Gastroesophageal sphincter (tissue), 4 donors: ENCODE data around the gene RALGPS2. TPM values are rescaled to one million over a fixed set of nuclear protein-coding genes. Genes with fewer than 3 reads are reported as not detected.

ENCODE experiments used
- ATAC-seq: fragments of 150-250 bp; one replicate; pipeline ENCODE4 v1.9.1; 2016; ENCODE audit warnings: mild to moderate bottlenecking, moderate library complexity
- H3K27ac ChIP-seq, 4 donors: fragments of 200-600 bp; sonication (generic) in 3 of 4; 1 replicate in 3 of 4; 2 replicates in 1 of 4; pipeline ENCODE4 v1.5.1; 2016 to 2019
- H3K27me3 ChIP-seq: fragments of 200-600 bp; sonication (generic); one replicate; pipeline ENCODE4 v1.5.1; 2019
- H3K36me3 ChIP-seq, 2 donors: fragments of 200-600 bp; sonication (generic); one replicate each; pipeline ENCODE4 v1.5.1; 2019; ENCODE audit warnings: control low read depth in 1 of 2
- H3K4me1 ChIP-seq, 3 donors: fragments of 200-600 bp; sonication (generic); 1 replicate in 2 of 3; 2 replicates in 1 of 3; pipeline ENCODE4 v1.5.1; 2016 to 2019; ENCODE audit warnings: control low read depth in 2 of 3
- H3K4me3 ChIP-seq, 2 donors: fragments of 200-600 bp; sonication (generic); one replicate each; pipeline ENCODE4 v1.5.1; 2019; ENCODE audit warnings: mild to moderate bottlenecking in 1 of 2, moderate library complexity in 1 of 2
- H3K9me3 ChIP-seq, 3 donors: fragments of 200-600 bp; sonication (generic); one replicate each; pipeline ENCODE4 v1.5.1; 2017 to 2019; ENCODE audit warnings: control low read depth in 2 of 3
- EP300 ChIP-seq: sonication (generic); formaldehyde crosslinking; IDR thresholded peaks from one replicate; pipeline ENCODE4 v1.6.1; 2017; ENCODE audit warnings: antibody characterized with exemption, mild to moderate bottlenecking
- POLR2A ChIP-seq, 2 donors: fragments of 450-650 bp; IDR thresholded peaks; one replicate each; pipeline ENCODE4 v1.6.1; 2017; ENCODE audit warnings: antibody characterized with exemption in 2 of 2, mild to moderate bottlenecking in 2 of 2, moderate library complexity in 1 of 2
- POLR2AphosphoS5 ChIP-seq: sonication (generic); formaldehyde crosslinking; IDR thresholded peaks from one replicate; pipeline ENCODE4 v1.6.1; 2017; ENCODE audit warnings: antibody characterized with exemption
- WGBS, 2 donors: methylation state at CpG; one replicate each; pipeline ENCODE4 v1.1.5; 2018; ENCODE audit warnings: low coverage in 1 of 2; 5-methylcytosine and 5-hydroxymethylcytosine counted together
- total RNA-seq, 4 donors: library from RNA; depleted of rRNA; stranded (reverse); fragments of >200 nt; gene quantifications; one replicate each; pipeline ENCODE4 v1.1.0, GENCODE V29; 2016
- TF ChIP-seq, protein P1 (sequence below), 4 experiments: fragments of 200-600 bp in 2 of 4; fragments of 450-650 bp in 2 of 4; sonication (generic) in 1 of 4; IDR thresholded peaks; one replicate each; pipeline ENCODE4 v1.5.1; 2017 to 2019; ENCODE audit warnings: antibody characterized with exemption in 4 of 4, mild to moderate bottlenecking in 2 of 4, moderate library complexity in 2 of 4

Gene RALGPS2
- total RNA-seq, 4 donors from 2014 or later, result 12.0 to 17.7 (median 15.1) TPM

- no peak for ATAC-seq
- Histone ChIP-seq H3K27ac (no peak overlapping the region), H3K9me3 (no peaks in the 10 kb centered on the region), H3K27me3 (no peaks in the 10 kb centered on the region), H3K4me1 (peaks cover 0 to 30% (median 0%) of the 10 kb centered on the region in 3 donors), H3K4me3 (no peak overlapping the region), H3K36me3 (no peaks in the 10 kb centered on the region)
- TF ChIP-seq, protein P1, sequence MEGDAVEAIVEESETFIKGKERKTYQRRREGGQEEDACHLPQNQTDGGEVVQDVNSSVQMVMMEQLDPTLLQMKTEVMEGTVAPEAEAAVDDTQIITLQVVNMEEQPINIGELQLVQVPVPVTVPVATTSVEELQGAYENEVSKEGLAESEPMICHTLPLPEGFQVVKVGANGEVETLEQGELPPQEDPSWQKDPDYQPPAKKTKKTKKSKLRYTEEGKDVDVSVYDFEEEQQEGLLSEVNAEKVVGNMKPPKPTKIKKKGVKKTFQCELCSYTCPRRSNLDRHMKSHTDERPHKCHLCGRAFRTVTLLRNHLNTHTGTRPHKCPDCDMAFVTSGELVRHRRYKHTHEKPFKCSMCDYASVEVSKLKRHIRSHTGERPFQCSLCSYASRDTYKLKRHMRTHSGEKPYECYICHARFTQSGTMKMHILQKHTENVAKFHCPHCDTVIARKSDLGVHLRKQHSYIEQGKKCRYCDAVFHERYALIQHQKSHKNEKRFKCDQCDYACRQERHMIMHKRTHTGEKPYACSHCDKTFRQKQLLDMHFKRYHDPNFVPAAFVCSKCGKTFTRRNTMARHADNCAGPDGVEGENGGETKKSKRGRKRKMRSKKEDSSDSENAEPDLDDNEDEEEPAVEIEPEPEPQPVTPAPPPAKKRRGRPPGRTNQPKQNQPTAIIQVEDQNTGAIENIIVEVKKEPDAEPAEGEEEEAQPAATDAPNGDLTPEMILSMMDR (IDR thresholded peaks at IDR 0.05), result no peak
- TF ChIP-seq POLR2A (IDR thresholded peaks at IDR 0.05) (no peak), EP300 (no peak), POLR2AphosphoS5 (no peak)
- WGBS, 2 donors, result 68 to 74% methylated on average over 3 of the region's 3 CpGs
These were observed 1.5 kb upstream of the RALGPS2 start for GRCh38 chr1:178723546-178723945.

- no peak for TF ChIP-seq POLR2AphosphoS5
- TF ChIP-seq, protein P1 (IDR thresholded peaks at IDR 0.05), result no peak
- no peak for TF ChIP-seq EP300
- TF ChIP-seq POLR2A (IDR thresholded peaks at IDR 0.05), result no peak
- WGBS, 2 donors, result 86 to 90% methylated on average over 4 to 5 of the region's 5 CpGs
- Histone ChIP-seq H3K27ac (peak overlapping the region in 3 of 4 donors; percentile 75 to 88 (median 85)), H3K4me3 (peak overlapping the region; percentile 75 to 93), H3K9me3 (no peaks in the 10 kb centered on the region), H3K4me1 (peaks cover 0 to 30% (median 0%) of the 10 kb centered on the region in 3 donors), H3K27me3 (no peaks in the 10 kb centered on the region), H3K36me3 (no peaks in the 10 kb centered on the region)
- no peak for ATAC-seq
These were observed 692 bp upstream of the RALGPS2 start for GRCh38 chr1:178724376-178724727.

DNA sequence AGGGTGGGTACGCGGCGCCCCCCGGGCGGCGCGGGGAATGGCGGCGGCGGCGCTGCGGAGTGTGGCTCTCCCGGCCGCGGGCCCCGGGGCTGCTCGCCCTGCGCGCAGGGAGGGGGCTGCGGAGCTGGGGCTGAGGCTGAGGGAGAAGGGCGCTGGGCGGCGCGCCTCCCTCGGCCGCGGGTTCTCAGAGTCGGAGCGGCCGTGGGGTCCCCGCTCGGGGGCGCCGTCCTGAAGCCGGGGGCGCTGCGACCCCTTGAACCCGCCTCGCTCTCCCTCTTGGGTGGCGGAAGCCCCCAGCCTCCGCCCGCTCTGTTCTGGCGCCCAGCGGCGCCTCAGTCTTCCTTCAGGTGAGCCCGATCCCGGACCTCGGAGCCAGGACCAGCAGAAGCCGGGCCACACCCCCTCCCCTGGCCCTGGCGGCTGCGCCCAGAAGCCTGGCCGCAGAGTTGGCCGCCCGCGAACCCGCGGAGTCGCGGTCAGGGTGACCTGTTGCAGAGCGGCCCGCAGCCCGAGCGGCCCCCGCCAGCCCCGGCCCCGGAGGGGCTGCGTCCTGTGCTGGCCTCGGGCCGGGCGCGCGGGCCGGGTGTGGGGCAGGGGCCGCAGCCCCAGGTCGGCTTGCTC is 532 bp downstream of the RALGPS2 start:
- peaks cover 0 to 30% (median 0%) of the 10 kb centered on the region in 3 donors for H3K4me1 ChIP-seq
- H3K27me3 ChIP-seq, result no peaks in the 10 kb centered on the region
- no peaks in the 10 kb centered on the region for H3K9me3 ChIP-seq
- H3K36me3 ChIP-seq, result no peaks in the 10 kb centered on the region
- H3K27ac ChIP-seq, result peak overlapping the region in 3 of 4 donors; percentile 75 to 88 (median 85)
- no peak for TF ChIP-seq POLR2A (IDR thresholded peaks at IDR 0.05)
- no peak for TF ChIP-seq EP300
- TF ChIP-seq, protein P1 (IDR thresholded peaks at IDR 0.05), result no peak
- TF ChIP-seq POLR2AphosphoS5, result no peak
- peak overlapping the region; percentile 75 to 93 for H3K4me3 ChIP-seq
- ATAC-seq, result peak; percentile 52
- WGBS, 2 donors, result no CpG with 5 or more reads among the region's 75 CpGs

DNA sequence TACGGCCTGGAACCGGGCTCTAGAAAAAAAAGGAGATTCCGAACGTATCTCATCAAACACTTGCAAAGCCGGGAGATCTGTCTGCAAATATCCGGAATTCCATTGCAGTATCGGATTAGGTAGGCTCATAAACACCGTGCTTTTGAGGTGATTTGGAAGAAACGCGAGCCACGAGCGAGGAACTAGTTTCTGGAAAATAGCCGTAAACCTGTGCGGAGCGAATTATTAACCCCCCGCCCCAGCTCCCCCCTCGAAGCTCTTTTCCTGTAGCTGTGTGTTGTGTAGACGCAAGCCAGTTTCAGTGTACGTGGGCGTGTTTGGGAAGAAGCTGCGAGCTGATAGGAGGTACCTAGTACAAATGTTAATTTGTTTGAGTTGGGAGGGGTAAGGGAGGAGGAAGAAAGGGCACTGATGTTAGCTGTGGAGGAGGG is 1.1 kb downstream of the RALGPS2 start:
- peak; percentile 16 for TF ChIP-seq POLR2AphosphoS5
- TF ChIP-seq, protein P1 (IDR thresholded peaks at IDR 0.05), result no peak
- 0% methylated on average over 14 to 16 of the region's 21 CpGs for WGBS, 2 donors
- Histone ChIP-seq H3K27ac (peak overlapping the region in 3 of 4 donors; percentile 75 to 88 (median 85)), H3K9me3 (no peaks in the 10 kb centered on the region), H3K4me1 (peaks cover 0 to 30% (median 0%) of the 10 kb centered on the region in 3 donors), H3K36me3 (no peaks in the 10 kb centered on the region), H3K4me3 (peak overlapping the region; percentile 75 to 93), H3K27me3 (no peaks in the 10 kb centered on the region)
- peak; percentile 64 for ATAC-seq

DNA sequence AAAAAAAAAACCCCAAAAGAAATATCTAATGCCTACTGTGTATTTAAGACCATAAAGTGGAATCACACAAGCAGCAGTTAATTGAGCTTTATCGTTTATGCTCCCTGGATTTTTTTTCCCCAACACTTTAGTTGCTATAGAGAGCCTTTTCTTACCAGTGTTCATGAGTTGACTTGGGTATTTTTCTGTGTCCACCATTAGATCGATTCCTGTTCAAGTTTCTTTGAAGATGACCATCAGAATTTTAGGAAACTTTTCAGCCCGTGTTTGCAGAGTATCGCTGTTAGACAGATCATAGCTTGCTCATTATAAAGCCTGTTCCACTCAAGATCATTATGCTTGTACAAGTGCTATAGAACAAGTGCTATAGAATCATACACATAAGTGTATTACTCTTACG is 1.5 kb downstream of the RALGPS2 start:
- 10 to 15% methylated on average over 5 of the region's 5 CpGs for WGBS, 2 donors
- TF ChIP-seq EP300 (no peak), POLR2AphosphoS5 (no peak), POLR2A (IDR thresholded peaks at IDR 0.05) (no peak)
- TF ChIP-seq, protein P1 (IDR thresholded peaks at IDR 0.05), result no peak
- Histone ChIP-seq H3K36me3 (no peaks in the 10 kb centered on the region), H3K4me1 (peaks cover 0 to 30% (median 0%) of the 10 kb centered on the region in 3 donors), H3K27ac (peak overlapping the region in 3 of 4 donors; percentile 21 to 88 (median 85)), H3K27me3 (no peaks in the 10 kb centered on the region), H3K4me3 (peak overlapping the region; percentile 75 to 93), H3K9me3 (no peaks in the 10 kb centered on the region)
- ATAC-seq, result no peak
